ENCODE results near the gene ACVR1B. TPM values are rescaled to one million over a fixed set of nuclear protein-coding genes. Genes with fewer than 3 reads are reported as not detected.

Gene ACVR1B
- total and polyA plus RNA-seq, 2 experiments from 2014 or later, result 2.4 to 7.5 TPM

GRCh38 chr12:51944608-51945233, 6.8 kb upstream of the ACVR1B start:
- peaks cover 5% of the 10 kb centered on the region; the same call in 1 of the 3 replicates for H3K36me3 Mint-ChIP-seq (ENCODE audit: low read depth)
- Histone ChIP-seq H3K79me2 (replicated peaks; ENCODE audit: insufficient read depth) (no peaks in the 10 kb centered on the region), H3K4me2 (no peak overlapping the region), H2AFZ (no peak overlapping the region), H3K27me3 (ENCODE audit: insufficient read depth) (peaks cover 26% of the 10 kb centered on the region), H3K36me3 (ENCODE audit: insufficient read depth) (no peaks in the 10 kb centered on the region), H3K9me2 (ENCODE audit: insufficient read depth) (no peaks in the 10 kb centered on the region), H3K4me1 (ENCODE audit: insufficient read depth) (no peaks in the 10 kb centered on the region), H3F3A (replicated peaks; ENCODE audit: low read depth) (no peaks in the 10 kb centered on the region), H4K20me1 (replicated peaks; ENCODE audit: insufficient read depth) (no peaks in the 10 kb centered on the region), H3K27ac (ENCODE audit: low read depth) (no peak overlapping the region), H3K4me3 (no peak overlapping the region)
- peaks cover 14% of the 10 kb centered on the region for H3K9me3 Mint-ChIP-seq
- ATAC-seq (no peak), DNase-seq (ENCODE audit: low spot score) (no peak)
- H3K4me1 Mint-ChIP-seq, result peaks cover 7% of the 10 kb centered on the region
- H3K27ac Mint-ChIP-seq, result no peak overlapping the region
- H3K4me3 Mint-ChIP-seq, result no peak overlapping the region
- H3K27me3 Mint-ChIP-seq (ENCODE audit: insufficient read depth, low read depth, poor library complexity), result peaks cover 24% of the 10 kb centered on the region
- TF ChIP-seq, protein P1, sequence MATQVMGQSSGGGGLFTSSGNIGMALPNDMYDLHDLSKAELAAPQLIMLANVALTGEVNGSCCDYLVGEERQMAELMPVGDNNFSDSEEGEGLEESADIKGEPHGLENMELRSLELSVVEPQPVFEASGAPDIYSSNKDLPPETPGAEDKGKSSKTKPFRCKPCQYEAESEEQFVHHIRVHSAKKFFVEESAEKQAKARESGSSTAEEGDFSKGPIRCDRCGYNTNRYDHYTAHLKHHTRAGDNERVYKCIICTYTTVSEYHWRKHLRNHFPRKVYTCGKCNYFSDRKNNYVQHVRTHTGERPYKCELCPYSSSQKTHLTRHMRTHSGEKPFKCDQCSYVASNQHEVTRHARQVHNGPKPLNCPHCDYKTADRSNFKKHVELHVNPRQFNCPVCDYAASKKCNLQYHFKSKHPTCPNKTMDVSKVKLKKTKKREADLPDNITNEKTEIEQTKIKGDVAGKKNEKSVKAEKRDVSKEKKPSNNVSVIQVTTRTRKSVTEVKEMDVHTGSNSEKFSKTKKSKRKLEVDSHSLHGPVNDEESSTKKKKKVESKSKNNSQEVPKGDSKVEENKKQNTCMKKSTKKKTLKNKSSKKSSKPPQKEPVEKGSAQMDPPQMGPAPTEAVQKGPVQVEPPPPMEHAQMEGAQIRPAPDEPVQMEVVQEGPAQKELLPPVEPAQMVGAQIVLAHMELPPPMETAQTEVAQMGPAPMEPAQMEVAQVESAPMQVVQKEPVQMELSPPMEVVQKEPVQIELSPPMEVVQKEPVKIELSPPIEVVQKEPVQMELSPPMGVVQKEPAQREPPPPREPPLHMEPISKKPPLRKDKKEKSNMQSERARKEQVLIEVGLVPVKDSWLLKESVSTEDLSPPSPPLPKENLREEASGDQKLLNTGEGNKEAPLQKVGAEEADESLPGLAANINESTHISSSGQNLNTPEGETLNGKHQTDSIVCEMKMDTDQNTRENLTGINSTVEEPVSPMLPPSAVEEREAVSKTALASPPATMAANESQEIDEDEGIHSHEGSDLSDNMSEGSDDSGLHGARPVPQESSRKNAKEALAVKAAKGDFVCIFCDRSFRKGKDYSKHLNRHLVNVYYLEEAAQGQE (IDR thresholded peaks at IDR 0.05; ENCODE audit: unreplicated experiment), result no peak
- no peak for TF ChIP-seq ETS1 (IDR thresholded peaks at IDR 0.05)
- TF ChIP-seq ZNF114 (CRISPR knock-in tag; IDR thresholded peaks at IDR 0.05), result no peak
- TF ChIP-seq EZH2phosphoT487 (IDR thresholded peaks at IDR 0.05; ENCODE audit: unreplicated experiment), result no peak
- TF ChIP-seq STAT1 (IDR thresholded peaks at IDR 0.05; ENCODE audit: unreplicated experiment), result no peak
- TF ChIP-seq ZNF331 (CRISPR knock-in tag; IDR thresholded peaks at IDR 0.05; ENCODE audit: low read depth), result no peak

DNA sequence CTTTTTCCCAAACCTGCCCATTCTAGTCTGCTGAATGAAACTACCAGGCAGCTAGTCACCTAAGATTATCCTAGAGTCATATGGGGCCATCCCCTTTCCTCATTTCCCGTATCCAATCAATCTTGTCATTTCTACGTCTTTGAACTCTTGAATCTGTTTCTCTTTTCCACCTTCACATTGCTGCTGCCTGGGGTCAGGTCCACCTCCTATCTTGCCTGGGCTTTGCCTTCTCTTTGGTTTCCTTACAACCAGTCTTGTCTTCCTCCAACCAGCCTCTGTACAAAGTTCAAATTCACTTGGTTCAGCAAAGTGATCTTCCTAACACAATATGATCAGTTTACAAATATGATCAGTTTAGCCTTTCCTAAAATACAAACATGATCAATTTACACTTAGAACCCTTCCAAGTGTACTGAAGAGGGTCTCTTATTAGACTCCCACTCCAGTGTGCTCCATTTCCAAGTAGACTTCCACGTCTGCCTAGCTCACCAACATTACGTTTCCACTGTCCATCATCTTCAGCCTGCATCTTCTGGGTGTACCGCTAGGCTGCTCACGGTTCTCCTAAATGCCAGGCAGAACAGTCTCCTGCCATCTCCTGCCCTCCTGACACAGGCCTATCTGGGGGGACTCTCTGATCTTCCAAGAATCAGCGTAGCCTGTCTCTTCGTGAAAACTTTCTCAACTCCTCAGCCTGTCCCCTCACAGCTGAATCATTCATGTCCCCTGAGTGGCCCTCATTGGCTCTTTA, 4.1 kb upstream of the ACVR1B start:
- no peak overlapping the region for H3K27ac Mint-ChIP-seq
- H3K4me3 Mint-ChIP-seq, result no peak overlapping the region
- H3K4me1 Mint-ChIP-seq, result peaks cover under 1% of the 10 kb centered on the region; the same call in 1 of the 3 replicates
- Histone ChIP-seq H3K27me3 (ENCODE audit: insufficient read depth) (peaks cover 47% of the 10 kb centered on the region), H3K9me2 (ENCODE audit: insufficient read depth) (no peaks in the 10 kb centered on the region), H3K4me1 (ENCODE audit: insufficient read depth) (no peaks in the 10 kb centered on the region), H3K27ac (ENCODE audit: low read depth) (no peak overlapping the region), H3F3A (replicated peaks; ENCODE audit: low read depth) (no peaks in the 10 kb centered on the region), H4K20me1 (replicated peaks; ENCODE audit: insufficient read depth) (no peaks in the 10 kb centered on the region), H3K36me3 (ENCODE audit: insufficient read depth) (no peaks in the 10 kb centered on the region), H3K4me3 (no peak overlapping the region), H3K79me2 (replicated peaks; ENCODE audit: insufficient read depth) (no peaks in the 10 kb centered on the region), H2AFZ (no peak overlapping the region), H3K4me2 (no peak overlapping the region)
- ATAC-seq, result no peak
- H3K9me3 Mint-ChIP-seq, result peaks cover 14% of the 10 kb centered on the region
- peaks cover 35% of the 10 kb centered on the region for H3K27me3 Mint-ChIP-seq (ENCODE audit: insufficient read depth, low read depth, poor library complexity)
- H3K36me3 Mint-ChIP-seq (ENCODE audit: low read depth), result peaks cover 5% of the 10 kb centered on the region; the same call in 1 of the 3 replicates
- TF ChIP-seq ZNF462 (CRISPR knock-in tag; IDR thresholded peaks at IDR 0.05) (no peak), CREB1 (CRISPR knock-in tag; IDR thresholded peaks at IDR 0.05; ENCODE audit: low read depth) (no peak)
- no peak for DNase-seq (ENCODE audit: low spot score)

Data from GM23338 (cell line).